ENCODE data around the gene SLC29A1.

SLC29A1 gene

DNA sequence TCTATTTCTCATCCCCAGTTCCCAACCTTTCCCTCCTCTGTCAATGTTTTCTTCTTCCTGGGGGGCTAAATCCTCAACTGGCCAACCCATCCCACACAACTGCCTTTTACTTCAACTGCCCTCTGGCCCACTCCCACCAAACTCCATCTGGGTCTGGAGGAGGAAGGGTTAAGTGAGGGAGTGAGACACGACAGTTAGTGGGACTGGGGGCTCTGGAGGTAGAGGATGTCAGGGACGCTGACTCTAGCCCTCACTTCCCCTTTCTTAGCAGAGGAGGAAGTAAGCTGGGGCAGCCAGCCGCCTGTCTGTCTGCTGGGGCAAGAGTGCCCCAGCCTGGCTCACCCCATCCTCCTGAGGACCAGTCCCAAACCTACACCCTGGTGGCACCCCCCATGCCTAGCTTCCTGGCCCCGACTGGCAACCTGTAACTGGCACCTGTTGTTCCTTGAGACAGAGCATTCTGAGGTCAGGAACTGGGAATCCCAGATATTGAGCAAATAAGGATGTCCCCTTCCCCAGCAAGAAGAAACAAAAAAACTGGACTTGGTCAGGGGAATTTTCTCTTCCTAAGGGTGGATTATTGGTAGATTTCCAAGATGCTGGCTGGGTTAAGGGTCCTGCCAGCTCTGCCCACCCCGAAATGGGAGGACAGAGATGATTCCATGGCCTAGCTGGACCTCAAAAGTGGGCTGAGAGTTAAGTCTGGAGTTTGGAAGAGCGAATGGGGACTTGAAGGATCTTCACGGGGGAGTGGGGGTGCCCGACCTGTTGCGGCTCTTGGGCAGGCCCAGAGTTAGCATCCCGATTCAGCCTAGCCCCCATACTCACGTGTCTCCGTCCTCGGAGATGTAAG, 41.0 kb downstream of the SLC29A1 start:
- whole genome bisulfite sequencing (ENCODE audit: extremely low coverage, insufficient coverage, insufficient read length), result no CpG with 5 or more reads among the region's 13 CpGs
- H3K4me1 ChIP-seq (ENCODE audit: control insufficient read depth in 1 of 2, insufficient read depth in 2 of 2, low read length in 2 of 2), result peaks cover 23 to 24% of the 10 kb centered on the region in 2 experiments
- H4K12ac ChIP-seq (ENCODE audit: low read depth, low read length), result peak overlapping the region; percentile 13
- H3K18ac ChIP-seq (ENCODE audit: low read length), result peak overlapping the region; percentile 67
- H3K27me3 ChIP-seq (ENCODE audit: insufficient read depth, low read length), result peaks cover 12% of the 10 kb centered on the region
- no peak overlapping the region for H2BK12ac ChIP-seq (ENCODE audit: low read length)
- H3K9ac ChIP-seq (ENCODE audit: low read length), result peak overlapping the region; percentile 75
- H3K79me2 ChIP-seq (ENCODE audit: control insufficient read depth, insufficient read depth, low read length, poor library complexity), result peaks cover 3% of the 10 kb centered on the region
- peak overlapping the region; percentile 35 for H2AK5ac ChIP-seq (ENCODE audit: low read length)
- H2BK5ac ChIP-seq (ENCODE audit: low read depth, low read length, poor library complexity), result no peak overlapping the region
- peak overlapping the region; percentile 87 for H3K4me3 ChIP-seq (ENCODE audit: low read depth, low read length)
- no peak overlapping the region for H3K23ac ChIP-seq (ENCODE audit: low read length)
- H3K4ac ChIP-seq (ENCODE audit: low read depth, low read length), result peak overlapping the region; percentile 21
- H3K9me3 ChIP-seq (ENCODE audit: insufficient read depth, low read depth, low read length), result no peaks in the 10 kb centered on the region
- peak overlapping the region; percentile 99 for H3K4me2 ChIP-seq (ENCODE audit: low read length)
- H4K91ac ChIP-seq (ENCODE audit: low read depth, low read length), result peak overlapping the region; percentile 6
- peaks cover 11 to 14% of the 10 kb centered on the region in 2 experiments for H3K36me3 ChIP-seq (ENCODE audit: control insufficient read depth in 1 of 2, insufficient read depth in 2 of 2, low read length in 2 of 2)
- peak in 1 of 2 donors; percentile 26 for DNase-seq
- peaks cover 8% of the 10 kb centered on the region for H3K79me1 ChIP-seq (ENCODE audit: low read length)
- H2BK120ac ChIP-seq (ENCODE audit: insufficient read depth, low read length, poor library complexity), result peak overlapping the region; percentile 1
- peak overlapping the region; percentile 5 for H4K8ac ChIP-seq (ENCODE audit: low read depth, low read length)
- peak overlapping the region; percentile 13 for H3K14ac ChIP-seq (ENCODE audit: low read length)
- peak overlapping the region; percentile 44 for H3K27ac ChIP-seq (ENCODE audit: low read depth, low read length)
- peak overlapping the region; percentile 41 for H2AFZ ChIP-seq (ENCODE audit: insufficient read depth, low read length, poor library complexity)

DNA sequence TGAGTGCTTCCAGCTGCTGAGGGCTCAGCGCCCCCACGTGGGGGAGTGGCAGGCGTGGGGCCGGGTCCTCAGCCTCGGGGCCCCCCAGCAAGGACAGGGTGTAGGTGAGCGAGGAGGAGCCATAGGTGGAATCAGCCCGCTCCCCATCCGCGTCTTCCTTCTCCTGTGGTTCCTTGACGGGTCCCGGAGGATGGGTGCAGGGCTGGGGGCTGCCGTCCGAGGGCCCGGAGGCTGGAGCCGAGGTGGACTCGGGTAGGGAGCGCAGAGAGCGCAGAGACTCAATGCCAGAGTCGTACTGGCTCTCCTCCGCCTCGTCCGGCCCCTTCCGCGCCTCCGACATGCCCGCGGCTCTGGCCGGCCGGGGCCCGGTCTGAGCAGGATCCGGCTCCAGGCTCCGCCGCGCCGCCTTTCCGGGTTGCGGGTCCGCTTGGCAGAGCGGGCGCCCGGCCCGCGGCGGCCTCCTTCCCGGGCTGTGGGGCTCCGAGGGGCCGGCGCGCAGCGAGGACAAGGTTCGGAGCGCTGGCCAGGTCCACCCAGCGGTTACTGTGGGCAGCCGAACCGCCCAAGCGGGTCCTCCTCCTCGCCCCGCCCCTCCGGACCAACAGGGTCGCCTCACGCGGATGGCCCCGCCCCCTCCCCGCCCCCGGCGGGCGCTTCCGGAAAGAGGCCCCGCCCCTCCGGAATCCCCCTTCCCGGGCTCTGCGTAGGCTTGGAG, 41.8 kb downstream of the SLC29A1 start, which contains the start of gene NFKBIE:
TSS of gene NFKBIE (minus strand) at position 545 of the 715 bp plus-strand sequence. CDS start at position 340, 205 bp downstream.
- H2BK120ac ChIP-seq (ENCODE audit: insufficient read depth, low read length, poor library complexity), result peak within 1 kb of the TSS; percentile 1
- WGBS (ENCODE audit: extremely low coverage, insufficient coverage, insufficient read length), result no CpG with 5 or more reads among the region's 72 CpGs
- H3K14ac ChIP-seq (ENCODE audit: low read length), result peak within 1 kb of the TSS; percentile 13
- H3K36me3 ChIP-seq (ENCODE audit: control insufficient read depth in 1 of 2, insufficient read depth in 2 of 2, low read length in 2 of 2), result peaks cover 6 to 8% of the 10 kb centered on the region in 2 experiments
- H3K4me1 ChIP-seq (ENCODE audit: control insufficient read depth in 1 of 2, insufficient read depth in 2 of 2, low read length in 2 of 2), result peaks cover 23 to 24% of the 10 kb centered on the region in 2 experiments
- peak within 1 kb of the TSS; percentile 75 for H3K9ac ChIP-seq (ENCODE audit: low read length)
- peak within 1 kb of the TSS; percentile 41 for H2AFZ ChIP-seq (ENCODE audit: insufficient read depth, low read length, poor library complexity)
- peak within 1 kb of the TSS; percentile 35 for H2AK5ac ChIP-seq (ENCODE audit: low read length)
- H3K79me2 ChIP-seq (ENCODE audit: control insufficient read depth, insufficient read depth, low read length, poor library complexity), result peaks cover 3% of the 10 kb centered on the region
- H3K27ac ChIP-seq (ENCODE audit: low read depth, low read length), result peak within 1 kb of the TSS; percentile 44
- H4K12ac ChIP-seq (ENCODE audit: low read depth, low read length), result peak within 1 kb of the TSS; percentile 13
- peak within 1 kb of the TSS; percentile 67 for H3K18ac ChIP-seq (ENCODE audit: low read length)
- H4K91ac ChIP-seq (ENCODE audit: low read depth, low read length), result peak within 1 kb of the TSS; percentile 6
- peak within 1 kb of the TSS; percentile 87 for H3K4me3 ChIP-seq (ENCODE audit: low read depth, low read length)
- peak within 1 kb of the TSS; percentile 24 for H3K4ac ChIP-seq (ENCODE audit: low read depth, low read length)
- peaks cover 8% of the 10 kb centered on the region for H3K79me1 ChIP-seq (ENCODE audit: low read length)
- peaks cover 19% of the 10 kb centered on the region for H3K27me3 ChIP-seq (ENCODE audit: insufficient read depth, low read length)
- H3K9me3 ChIP-seq (ENCODE audit: insufficient read depth, low read depth, low read length), result no peaks in the 10 kb centered on the region
- DNase-seq, result peak; percentile 96 to 97
- H4K8ac ChIP-seq (ENCODE audit: low read depth, low read length), result peak within 1 kb of the TSS; percentile 65
- peak within 1 kb of the TSS; percentile 7 for H2BK5ac ChIP-seq (ENCODE audit: low read depth, low read length, poor library complexity)
- no peak within 1 kb of the TSS for H3K23ac ChIP-seq (ENCODE audit: low read length)
- H3K4me2 ChIP-seq (ENCODE audit: low read length), result peak within 1 kb of the TSS; percentile 99
- H2BK12ac ChIP-seq (ENCODE audit: low read length), result no peak within 1 kb of the TSS

DNA sequence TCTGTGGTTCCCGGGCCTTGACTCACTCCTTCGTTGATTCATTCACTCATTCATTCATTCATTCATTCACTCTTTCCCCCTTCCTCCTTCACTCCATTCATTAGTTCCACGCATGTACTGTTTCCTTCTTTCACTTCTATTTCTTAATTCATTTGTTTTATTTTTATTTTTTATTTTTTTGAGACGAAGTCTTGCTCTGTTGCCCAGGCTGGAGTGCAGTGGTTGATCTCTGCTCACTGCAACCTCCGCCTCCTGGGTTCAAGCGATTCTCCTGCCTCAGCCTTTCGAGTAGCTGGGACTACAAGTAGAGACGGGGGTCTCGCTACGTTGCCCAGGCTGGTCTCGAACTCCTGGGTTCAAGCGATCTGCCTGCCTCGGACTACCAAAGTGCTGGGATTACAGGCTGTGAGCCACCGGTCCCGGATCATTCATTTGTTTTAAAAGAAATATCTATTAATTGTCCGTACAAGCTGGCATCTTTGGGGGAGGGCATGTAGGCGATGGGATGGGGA, 42.4 kb downstream of the SLC29A1 start:
- H3K4me2 ChIP-seq (ENCODE audit: low read length), result no peak overlapping the region
- H3K23ac ChIP-seq (ENCODE audit: low read length), result no peak overlapping the region
- H2BK12ac ChIP-seq (ENCODE audit: low read length), result no peak overlapping the region
- no peaks in the 10 kb centered on the region for H3K9me3 ChIP-seq (ENCODE audit: insufficient read depth, low read depth, low read length)
- H3K18ac ChIP-seq (ENCODE audit: low read length), result no peak overlapping the region
- H3K9ac ChIP-seq (ENCODE audit: low read length), result no peak overlapping the region
- H3K79me2 ChIP-seq (ENCODE audit: control insufficient read depth, insufficient read depth, low read length, poor library complexity), result peaks cover 3% of the 10 kb centered on the region
- H3K4me3 ChIP-seq (ENCODE audit: low read depth, low read length), result no peak overlapping the region
- no peak overlapping the region for H2BK120ac ChIP-seq (ENCODE audit: insufficient read depth, low read length, poor library complexity)
- H3K4me1 ChIP-seq (ENCODE audit: control insufficient read depth in 1 of 2, insufficient read depth in 2 of 2, low read length in 2 of 2), result peaks cover 23 to 24% of the 10 kb centered on the region in 2 experiments
- no peak overlapping the region for H4K12ac ChIP-seq (ENCODE audit: low read depth, low read length)
- H2BK5ac ChIP-seq (ENCODE audit: low read depth, low read length, poor library complexity), result no peak overlapping the region
- H3K14ac ChIP-seq (ENCODE audit: low read length), result no peak overlapping the region
- peaks cover 8% of the 10 kb centered on the region for H3K79me1 ChIP-seq (ENCODE audit: low read length)
- H2AK5ac ChIP-seq (ENCODE audit: low read length), result no peak overlapping the region
- H2AFZ ChIP-seq (ENCODE audit: insufficient read depth, low read length, poor library complexity), result no peak overlapping the region
- peak overlapping the region; percentile 65 for H4K8ac ChIP-seq (ENCODE audit: low read depth, low read length)
- no peak overlapping the region for H3K27ac ChIP-seq (ENCODE audit: low read depth, low read length)
- H4K91ac ChIP-seq (ENCODE audit: low read depth, low read length), result no peak overlapping the region
- no peak for DNase-seq
- H3K36me3 ChIP-seq (ENCODE audit: control insufficient read depth in 1 of 2, insufficient read depth in 2 of 2, low read length in 2 of 2), result peaks cover 3 to 5% of the 10 kb centered on the region in 2 experiments
- no peak overlapping the region for H3K4ac ChIP-seq (ENCODE audit: low read depth, low read length)
- peaks cover 23% of the 10 kb centered on the region for H3K27me3 ChIP-seq (ENCODE audit: insufficient read depth, low read length)
- WGBS (ENCODE audit: extremely low coverage, insufficient coverage, insufficient read length), result no CpG with 5 or more reads among the region's 17 CpGs

DNA sequence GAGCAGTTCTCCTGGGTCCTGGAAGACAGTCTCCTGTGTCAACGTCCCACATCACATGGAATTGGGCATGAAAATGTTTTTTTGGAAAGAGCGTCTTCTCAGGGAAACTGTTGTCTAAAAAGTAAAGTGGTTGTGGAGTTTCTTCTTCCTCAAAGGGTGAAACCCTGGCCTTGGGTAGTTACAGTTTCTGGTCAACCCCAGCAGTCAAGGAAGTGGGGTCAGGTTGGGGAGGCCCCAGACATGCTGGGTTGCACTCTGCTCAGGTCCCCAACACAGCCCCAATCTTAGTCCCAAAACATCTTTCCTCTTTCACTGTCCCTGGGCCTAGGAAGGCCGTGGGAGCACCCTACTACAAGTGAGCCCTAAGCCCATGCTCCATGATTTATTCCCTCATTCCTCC, 43.0 kb downstream of the SLC29A1 start:
- Histone ChIP-seq H2AFZ (ENCODE audit: insufficient read depth, low read length, poor library complexity) (no peak overlapping the region), H3K79me1 (ENCODE audit: low read length) (peaks cover 8% of the 10 kb centered on the region), H3K79me2 (ENCODE audit: control insufficient read depth, insufficient read depth, low read length, poor library complexity) (peaks cover 3% of the 10 kb centered on the region), H3K4ac (ENCODE audit: low read depth, low read length) (no peak overlapping the region), H3K23ac (ENCODE audit: low read length) (no peak overlapping the region), H2BK12ac (ENCODE audit: low read length) (no peak overlapping the region), H3K27me3 (ENCODE audit: insufficient read depth, low read length) (peaks cover 25% of the 10 kb centered on the region), H4K12ac (ENCODE audit: low read depth, low read length) (no peak overlapping the region), H2BK120ac (ENCODE audit: insufficient read depth, low read length, poor library complexity) (no peak overlapping the region), H3K9me3 (ENCODE audit: insufficient read depth, low read depth, low read length) (no peaks in the 10 kb centered on the region), H3K4me1 (ENCODE audit: control insufficient read depth in 1 of 2, insufficient read depth in 2 of 2, low read length in 2 of 2) (peaks cover 23 to 24% of the 10 kb centered on the region in 2 experiments), H3K14ac (ENCODE audit: low read length) (no peak overlapping the region), H3K9ac (ENCODE audit: low read length) (no peak overlapping the region), H4K91ac (ENCODE audit: low read depth, low read length) (no peak overlapping the region), H3K27ac (ENCODE audit: low read depth, low read length) (no peak overlapping the region), H3K4me2 (ENCODE audit: low read length) (no peak overlapping the region), H2BK5ac (ENCODE audit: low read depth, low read length, poor library complexity) (no peak overlapping the region), H4K8ac (ENCODE audit: low read depth, low read length) (no peak overlapping the region), H3K18ac (ENCODE audit: low read length) (no peak overlapping the region), H3K36me3 (ENCODE audit: control insufficient read depth in 1 of 2, insufficient read depth in 2 of 2, low read length in 2 of 2) (peaks cover 3 to 4% of the 10 kb centered on the region in 2 experiments), H3K4me3 (ENCODE audit: low read depth, low read length) (no peak overlapping the region), H2AK5ac (ENCODE audit: low read length) (no peak overlapping the region)
- no CpG with 5 or more reads among the region's 3 CpGs for WGBS (ENCODE audit: extremely low coverage, insufficient coverage, insufficient read length)
- DNase-seq, result no peak
